ENCODE data around the gene CHRNG.

Gene CHRNG

GRCh38 chr2:232520489-232520888 lies 19.0 kb upstream of the CHRNG start:
- Histone ChIP-seq H3K4me1 (ENCODE audit: control insufficient read depth, insufficient read depth, low read length, poor library complexity, severe bottlenecking) (peaks cover 27% of the 10 kb centered on the region), H3K27me3 (replicated peaks; ENCODE audit: control insufficient read depth, insufficient read depth, low read length, poor library complexity, severe bottlenecking) (peaks cover 40% of the 10 kb centered on the region), H3K9me3 (ENCODE audit: control insufficient read depth, low read length) (no peaks in the 10 kb centered on the region), H3K36me3 (ENCODE audit: control insufficient read depth, insufficient read depth, low read length) (no peaks in the 10 kb centered on the region), H3K27ac (ENCODE audit: insufficient read depth, low read length, poor library complexity, severe bottlenecking) (no peak overlapping the region), H3K4me3 (ENCODE audit: insufficient read depth, low read depth, low read length, poor library complexity, severe bottlenecking) (no peak overlapping the region)
- DNase-seq = no peak

GRCh38 chr2:232521098-232521497 lies 18.4 kb upstream of the CHRNG start:
- Histone ChIP-seq H3K27ac (ENCODE audit: insufficient read depth, low read length, poor library complexity, severe bottlenecking) (no peak overlapping the region), H3K4me1 (ENCODE audit: control insufficient read depth, insufficient read depth, low read length, poor library complexity, severe bottlenecking) (peaks cover 27% of the 10 kb centered on the region), H3K4me3 (ENCODE audit: insufficient read depth, low read depth, low read length, poor library complexity, severe bottlenecking) (no peak overlapping the region), H3K36me3 (ENCODE audit: control insufficient read depth, insufficient read depth, low read length) (no peaks in the 10 kb centered on the region), H3K9me3 (ENCODE audit: control insufficient read depth, low read length) (no peaks in the 10 kb centered on the region), H3K27me3 (replicated peaks; ENCODE audit: control insufficient read depth, insufficient read depth, low read length, poor library complexity, severe bottlenecking) (peaks cover 40% of the 10 kb centered on the region)
- no peak for DNase-seq

GRCh38 chr2:232521959-232522622 lies 17.4 kb upstream of the CHRNG start:
- Histone ChIP-seq H3K27me3 (replicated peaks; ENCODE audit: control insufficient read depth, insufficient read depth, low read length, poor library complexity, severe bottlenecking) (peaks cover 40% of the 10 kb centered on the region), H3K36me3 (ENCODE audit: control insufficient read depth, insufficient read depth, low read length) (no peaks in the 10 kb centered on the region), H3K9me3 (ENCODE audit: control insufficient read depth, low read length) (no peaks in the 10 kb centered on the region), H3K4me1 (ENCODE audit: control insufficient read depth, insufficient read depth, low read length, poor library complexity, severe bottlenecking) (peaks cover 27% of the 10 kb centered on the region), H3K4me3 (ENCODE audit: insufficient read depth, low read depth, low read length, poor library complexity, severe bottlenecking) (peak overlapping the region; percentile 52), H3K27ac (ENCODE audit: insufficient read depth, low read length, poor library complexity, severe bottlenecking) (no peak overlapping the region)
- DNase-seq = peak; percentile 21 to 48 (median 30)

- H3K27ac ChIP-seq (ENCODE audit: insufficient read depth, low read length, poor library complexity, severe bottlenecking) = no peak overlapping the region
- H3K36me3 ChIP-seq (ENCODE audit: control insufficient read depth, insufficient read depth, low read length) = no peaks in the 10 kb centered on the region
- H3K4me3 ChIP-seq (ENCODE audit: insufficient read depth, low read depth, low read length, poor library complexity, severe bottlenecking) = peak overlapping the region; percentile 52
- DNase-seq = no peak
- peaks cover 27% of the 10 kb centered on the region for H3K4me1 ChIP-seq (ENCODE audit: control insufficient read depth, insufficient read depth, low read length, poor library complexity, severe bottlenecking)
- H3K27me3 ChIP-seq (replicated peaks; ENCODE audit: control insufficient read depth, insufficient read depth, low read length, poor library complexity, severe bottlenecking) = peaks cover 40% of the 10 kb centered on the region
- H3K9me3 ChIP-seq (ENCODE audit: control insufficient read depth, low read length) = no peaks in the 10 kb centered on the region
These were observed 16.7 kb upstream of the CHRNG start for GRCh38 chr2:232522623-232523401.

- DNase-seq = no peak
- H3K36me3 ChIP-seq (ENCODE audit: control insufficient read depth, insufficient read depth, low read length) = no peaks in the 10 kb centered on the region
These were observed 16.1 kb upstream of the CHRNG start for GRCh38 chr2:232523402-232523681.

GRCh38 chr2:232523682-232524597 lies 15.6 kb upstream of the CHRNG start:
- Histone ChIP-seq H3K4me1 (ENCODE audit: control insufficient read depth, insufficient read depth, low read length, poor library complexity, severe bottlenecking) (peaks cover 27% of the 10 kb centered on the region), H3K36me3 (ENCODE audit: control insufficient read depth, insufficient read depth, low read length) (no peaks in the 10 kb centered on the region), H3K27ac (ENCODE audit: insufficient read depth, low read length, poor library complexity, severe bottlenecking) (no peak overlapping the region), H3K4me3 (ENCODE audit: insufficient read depth, low read depth, low read length, poor library complexity, severe bottlenecking) (peak overlapping the region; percentile 8), H3K27me3 (replicated peaks; ENCODE audit: control insufficient read depth, insufficient read depth, low read length, poor library complexity, severe bottlenecking) (peaks cover 40% of the 10 kb centered on the region), H3K9me3 (ENCODE audit: control insufficient read depth, low read length) (no peaks in the 10 kb centered on the region)
- no peak for DNase-seq

More at GRCh38 chr2:232523402-232523681, 16.1 kb upstream of the CHRNG start:
- H3K4me3 ChIP-seq (ENCODE audit: insufficient read depth, low read depth, low read length, poor library complexity, severe bottlenecking) = no peak overlapping the region
- peaks cover 27% of the 10 kb centered on the region for H3K4me1 ChIP-seq (ENCODE audit: control insufficient read depth, insufficient read depth, low read length, poor library complexity, severe bottlenecking)
- H3K27me3 ChIP-seq (replicated peaks; ENCODE audit: control insufficient read depth, insufficient read depth, low read length, poor library complexity, severe bottlenecking) = peaks cover 40% of the 10 kb centered on the region
- no peaks in the 10 kb centered on the region for H3K9me3 ChIP-seq (ENCODE audit: control insufficient read depth, low read length)
- H3K27ac ChIP-seq (ENCODE audit: insufficient read depth, low read length, poor library complexity, severe bottlenecking) = no peak overlapping the region

GRCh38 chr2:232524771-232525170 lies 14.7 kb upstream of the CHRNG start:
- Histone ChIP-seq H3K27ac (ENCODE audit: insufficient read depth, low read length, poor library complexity, severe bottlenecking) (no peak overlapping the region), H3K27me3 (replicated peaks; ENCODE audit: control insufficient read depth, insufficient read depth, low read length, poor library complexity, severe bottlenecking) (peaks cover 40% of the 10 kb centered on the region), H3K4me1 (ENCODE audit: control insufficient read depth, insufficient read depth, low read length, poor library complexity, severe bottlenecking) (peaks cover 27% of the 10 kb centered on the region), H3K4me3 (ENCODE audit: insufficient read depth, low read depth, low read length, poor library complexity, severe bottlenecking) (no peak overlapping the region), H3K9me3 (ENCODE audit: control insufficient read depth, low read length) (no peaks in the 10 kb centered on the region), H3K36me3 (ENCODE audit: control insufficient read depth, insufficient read depth, low read length) (no peaks in the 10 kb centered on the region)
- no peak for DNase-seq

GRCh38 chr2:232525199-232525598 lies 14.3 kb upstream of the CHRNG start:
- Histone ChIP-seq H3K4me1 (ENCODE audit: control insufficient read depth, insufficient read depth, low read length, poor library complexity, severe bottlenecking) (peaks cover 27% of the 10 kb centered on the region), H3K9me3 (ENCODE audit: control insufficient read depth, low read length) (no peaks in the 10 kb centered on the region), H3K36me3 (ENCODE audit: control insufficient read depth, insufficient read depth, low read length) (no peaks in the 10 kb centered on the region), H3K27me3 (replicated peaks; ENCODE audit: control insufficient read depth, insufficient read depth, low read length, poor library complexity, severe bottlenecking) (peaks cover 40% of the 10 kb centered on the region), H3K4me3 (ENCODE audit: insufficient read depth, low read depth, low read length, poor library complexity, severe bottlenecking) (no peak overlapping the region), H3K27ac (ENCODE audit: insufficient read depth, low read length, poor library complexity, severe bottlenecking) (no peak overlapping the region)
- no peak for DNase-seq

- Histone ChIP-seq H3K4me3 (ENCODE audit: insufficient read depth, low read depth, low read length, poor library complexity, severe bottlenecking) (no peak within 1 kb of the TSS), H3K27ac (ENCODE audit: insufficient read depth, low read length, poor library complexity, severe bottlenecking) (no peak within 1 kb of the TSS), H3K9me3 (ENCODE audit: control insufficient read depth, low read length) (no peaks in the 10 kb centered on the region), H3K4me1 (ENCODE audit: control insufficient read depth, insufficient read depth, low read length, poor library complexity, severe bottlenecking) (peaks cover 27% of the 10 kb centered on the region), H3K27me3 (replicated peaks; ENCODE audit: control insufficient read depth, insufficient read depth, low read length, poor library complexity, severe bottlenecking) (peaks cover 40% of the 10 kb centered on the region), H3K36me3 (ENCODE audit: control insufficient read depth, insufficient read depth, low read length) (no peaks in the 10 kb centered on the region)
- DNase-seq = no peak
These were observed 13.6 kb upstream of the CHRNG start, which contains the start of gene CHRND for GRCh38 chr2:232525791-232526371. CHRND (plus strand) TSS chr2:232526160; CDS start chr2:232526216, 56 bp downstream.
